H9 (cell line): Measurements from ENCODE around the gene HES1. TPM values are rescaled to one million over a fixed set of nuclear protein-coding genes. Genes with fewer than 3 reads are reported as not detected.

ENCODE experiments used
- DNase-seq: peaks from one replicate; pipeline ENCODE4 v3.0.0-alpha.2; 2017
- H2AFZ ChIP-seq: one replicate; pipeline ENCODE4 v1.6.1; 2013; ENCODE audit warnings: mild to moderate bottlenecking, low read length, control low read depth, moderate library complexity
- H2AK5ac ChIP-seq: 2 replicates; pipeline ENCODE4 v1.6.1; 2013; ENCODE audit warnings: low read length, control low read depth, mixed read lengths; ENCODE audit not compliant: insufficient read length
- H2BK120ac ChIP-seq: one replicate; pipeline ENCODE4 v1.6.1; 2013; ENCODE audit warnings: low read depth, mild to moderate bottlenecking, low read length, control low read depth, inconsistent platforms; ENCODE audit not compliant: poor library complexity, severe bottlenecking
- H2BK12ac ChIP-seq: 2 replicates; pipeline ENCODE4 v1.6.1; 2013; ENCODE audit warnings: low read length, control low read depth, mixed read lengths, low read depth; ENCODE audit not compliant: insufficient read length
- H2BK15ac ChIP-seq: 2 replicates; pipeline ENCODE4 v1.6.1; 2013; ENCODE audit warnings: low read depth, low read length, control low read depth
- H2BK20ac ChIP-seq: one replicate; pipeline ENCODE4 v1.6.1; 2013; ENCODE audit warnings: low read depth, mild to moderate bottlenecking, low read length, control low read depth, inconsistent platforms; ENCODE audit not compliant: poor library complexity, severe bottlenecking
- H2BK5ac ChIP-seq: 2 replicates; pipeline ENCODE4 v1.6.1; 2013; ENCODE audit warnings: low read length, control low read depth, mixed read lengths; ENCODE audit not compliant: insufficient read length
- H3K14ac ChIP-seq: 2 replicates; pipeline ENCODE4 v1.6.1; 2013; ENCODE audit warnings: low read length, control low read depth; ENCODE audit not compliant: insufficient read depth
- H3K18ac ChIP-seq: 2 replicates; pipeline ENCODE4 v1.6.1; 2013; ENCODE audit warnings: low read depth, mild to moderate bottlenecking, mixed read lengths, low read length, control low read depth; ENCODE audit not compliant: insufficient read length
- H3K23ac ChIP-seq: 2 replicates; pipeline ENCODE4 v1.6.1; 2013; ENCODE audit warnings: low read length, control low read depth, mixed read lengths, low read depth; ENCODE audit not compliant: insufficient read length
- H3K23me2 ChIP-seq: 2 replicates; pipeline ENCODE4 v1.6.1; 2013; ENCODE audit warnings: low read depth, mild to moderate bottlenecking, mixed read lengths, low read length, control low read depth; ENCODE audit not compliant: insufficient read length, poor library complexity, severe bottlenecking
- H3K27ac ChIP-seq: 2 replicates; pipeline ENCODE4 v1.5.1; 2013; ENCODE audit warnings: low read length, control low read depth, mixed read lengths, low read depth; ENCODE audit not compliant: insufficient read length
- H3K27me3 ChIP-seq: 2 replicates; pipeline ENCODE4 v1.6.1; 2013; ENCODE audit warnings: low read length, control low read depth, inconsistent platforms; ENCODE audit not compliant: insufficient read depth
- H3K4ac ChIP-seq: 2 replicates; pipeline ENCODE4 v1.6.1; 2013; ENCODE audit warnings: low read depth, mild to moderate bottlenecking, control low read depth, inconsistent platforms, low read length, moderate library complexity
- H3K4me1 ChIP-seq: 2 replicates; pipeline ENCODE4 v1.6.1; 2013; ENCODE audit warnings: low read length, control low read depth, inconsistent platforms; ENCODE audit not compliant: insufficient read depth
- H3K4me2 ChIP-seq: 2 replicates; pipeline ENCODE4 v1.6.1; 2013; ENCODE audit warnings: low read length, control low read depth, mixed read lengths; ENCODE audit not compliant: insufficient read length, insufficient read depth
- H3K56ac ChIP-seq: 2 replicates; pipeline ENCODE4 v1.6.1; 2013; ENCODE audit warnings: low read depth, mild to moderate bottlenecking, mixed read lengths, low read length, control low read depth; ENCODE audit not compliant: insufficient read length
- H3K79me1 ChIP-seq: 2 replicates; pipeline ENCODE4 v1.6.1; 2013; ENCODE audit warnings: low read depth, mild to moderate bottlenecking, moderate library complexity, low read length, control low read depth, inconsistent platforms; ENCODE audit not compliant: insufficient read depth, poor library complexity, severe bottlenecking
- H3K79me2 ChIP-seq: 2 replicates; pipeline ENCODE4 v1.6.1; 2013; ENCODE audit warnings: low read length, control low read depth, inconsistent platforms; ENCODE audit not compliant: insufficient read depth
- H3K9ac ChIP-seq: 2 replicates; pipeline ENCODE4 v1.6.1; 2013; ENCODE audit warnings: low read length, control low read depth, mixed read lengths; ENCODE audit not compliant: insufficient read length; ENCODE audit errors: extremely low read depth
- H3K9me3 ChIP-seq: one replicate; pipeline ENCODE4 v1.6.1; 2013; ENCODE audit warnings: low read depth, low read length, inconsistent platforms; ENCODE audit not compliant: control insufficient read depth
- H3T11ph ChIP-seq: one replicate; pipeline ENCODE4 v1.6.1; 2013; ENCODE audit warnings: mild to moderate bottlenecking, low read length, control low read depth, inconsistent platforms
- H4K20me1 ChIP-seq: one replicate; pipeline ENCODE4 v1.6.1; 2013; ENCODE audit not compliant: control insufficient read depth, insufficient read length, insufficient read depth
- H4K5ac ChIP-seq: 2 replicates; pipeline ENCODE4 v1.6.1; 2013; ENCODE audit warnings: low read depth, mild to moderate bottlenecking, mixed read lengths, low read length, control low read depth; ENCODE audit not compliant: insufficient read length
- H4K8ac ChIP-seq: replicated peaks from 2 replicates; pipeline ENCODE4 v1.6.1; 2013; ENCODE audit warnings: low read length, control low read depth, mixed read lengths, low read depth; ENCODE audit not compliant: insufficient read length
- H4K91ac ChIP-seq: 2 replicates; pipeline ENCODE4 v1.6.1; 2013; ENCODE audit warnings: low read depth, mild to moderate bottlenecking, moderate library complexity, mixed read lengths, low read length, control low read depth; ENCODE audit not compliant: insufficient read length
- H3K27ac Mint-ChIP-seq, 3 experiments: 2 replicates in 2 of 3; 3 replicates in 1 of 3; pipeline ENCODE4 v1.8.0; 2020 to 2021; ENCODE audit warnings: mixed read lengths in 3 of 3, mild to moderate bottlenecking in 1 of 3, moderate library complexity in 1 of 3
- H3K27me3 Mint-ChIP-seq: 2 replicates; pipeline ENCODE4 v1.8.0; 2021; ENCODE audit warnings: low read depth, mild to moderate bottlenecking, moderate library complexity, mixed read lengths
- H3K36me3 Mint-ChIP-seq, 3 experiments: 2 replicates in 2 of 3; 3 replicates in 1 of 3; pipeline ENCODE4 v1.8.0; 2020 to 2021; ENCODE audit warnings: low read depth in 3 of 3, mixed read lengths in 3 of 3; ENCODE audit not compliant: insufficient read depth in 1 of 3
- H3K4me1 Mint-ChIP-seq, 2 experiments: 2 replicates each; pipeline ENCODE4 v1.8.0; 2020; ENCODE audit warnings: mixed read lengths in 2 of 2
- H3K4me3 Mint-ChIP-seq, 2 experiments: 2 replicates in 1 of 2; 3 replicates in 1 of 2; pipeline ENCODE4 v1.8.0; 2020 to 2021; ENCODE audit warnings: mild to moderate bottlenecking in 2 of 2, mixed read lengths in 2 of 2, moderate library complexity in 1 of 2
- H3K9me3 Mint-ChIP-seq, 2 experiments: 2 replicates in 1 of 2; 3 replicates in 1 of 2; pipeline ENCODE4 v1.8.0; 2020; ENCODE audit warnings: mild to moderate bottlenecking in 2 of 2, mixed read lengths in 2 of 2, moderate library complexity in 1 of 2
- CTCF ChIP-seq: fragments of 200-600 bp; sonication (generic); conservative IDR thresholded peaks from 3 replicates; pipeline ENCODE4 v1.8.0; 2021; ENCODE audit warnings: antibody characterized with exemption, mild to moderate bottlenecking
- WGBS: extraction: QIAGEN DNeasy Blood & Tissue Kit; methylation state at CpG from one replicate; pipeline ENCODE4 v1.1.7; 2013; ENCODE audit warnings: missing lambda C conversion rate, low lambda C conversion rate, mixed read lengths; ENCODE audit not compliant: insufficient read length; ENCODE audit errors: extremely low coverage; 5-methylcytosine and 5-hydroxymethylcytosine counted together
- total RNA-seq: library from RNA; stranded (reverse); gene quantifications from 2 replicates; pipeline ENCODE4 v1.2.1, GENCODE V29; 2021

The HES1 gene
- total RNA-seq, 1 experiment from 2014 or later: 23.2 TPM

GRCh38 chr3:194137008-194137505 is 1.1 kb downstream of the HES1 start:
- no peak overlapping the region for H4K91ac ChIP-seq
- H4K20me1 ChIP-seq: no peaks in the 10 kb centered on the region
- no peak for DNase-seq
- H4K5ac ChIP-seq: no peak overlapping the region
- no peak overlapping the region for H3K27ac ChIP-seq
- H3K9ac ChIP-seq: peak overlapping the region; percentile 72
- Mint-ChIP-seq H3K36me3 (peaks cover 9 to 18% (median 16%) of the 10 kb centered on the region in 3 experiments), H3K9me3 (no peaks in the 10 kb centered on the region; a peak in 2 of 5 replicates), H3K4me3 (peak overlapping the region; percentile 84 to 94), H3K27ac (peak overlapping the region in 2 of 3 experiments; percentile 63 to 87; a peak in 4 of 7 replicates), H3K27me3 (peaks cover 47% of the 10 kb centered on the region), H3K4me1 (peaks cover 55 to 62% of the 10 kb centered on the region in 2 experiments)
- H2BK15ac ChIP-seq: no peak overlapping the region
- H3K14ac ChIP-seq: no peak overlapping the region; the same call in 1 of the 2 replicates
- no peak overlapping the region for H2AK5ac ChIP-seq
- H3K9me3 ChIP-seq: no peaks in the 10 kb centered on the region
- H3K23me2 ChIP-seq: peaks cover 30% of the 10 kb centered on the region
- H2AFZ ChIP-seq: no peak overlapping the region
- no peak overlapping the region for H3K23ac ChIP-seq
- H2BK120ac ChIP-seq: no peak overlapping the region
- no peak overlapping the region for H4K8ac ChIP-seq
- no peak for TF ChIP-seq CTCF
- H3T11ph ChIP-seq: no peak overlapping the region
- WGBS: no CpG with 5 or more reads among the region's 34 CpGs
- no peaks in the 10 kb centered on the region for H3K79me2 ChIP-seq
- no peak overlapping the region for H2BK5ac ChIP-seq
- H3K4me1 ChIP-seq: peaks cover 20% of the 10 kb centered on the region
- no peaks in the 10 kb centered on the region; the same call in 1 of the 2 replicates for H3K27me3 ChIP-seq
- no peak overlapping the region for H2BK20ac ChIP-seq
- H3K79me1 ChIP-seq: no peaks in the 10 kb centered on the region
- H3K4ac ChIP-seq: no peak overlapping the region
- H3K56ac ChIP-seq: no peak overlapping the region
- peak overlapping the region; percentile 92 for H3K4me2 ChIP-seq
- H2BK12ac ChIP-seq: no peak overlapping the region
- no peak overlapping the region for H3K18ac ChIP-seq
